Panc1 (cell line): ENCODE results near the gene GPR141.

Experiments used
- CTCF ChIP-seq: fragments of 450-650 bp; IDR thresholded peaks from 2 replicates; pipeline ENCODE4 v1.5.1; 2017; ENCODE audit warnings: mild to moderate bottlenecking
- POLR2AphosphoS5 ChIP-seq: IDR thresholded peaks from 2 replicates; pipeline ENCODE4 v1.6.1; 2012; ENCODE audit warnings: mild to moderate bottlenecking, low read depth, low read length, moderate library complexity
- REST ChIP-seq, 2 experiments: IDR thresholded peaks; 2 replicates each; pipeline ENCODE4 v1.6.1; 2011 to 2012; ENCODE audit warnings: low read depth in 2 of 2, control low read depth in 1 of 2, low read length in 1 of 2, mild to moderate bottlenecking in 1 of 2, moderate library complexity in 1 of 2; ENCODE audit not compliant: insufficient read depth in 1 of 2
- SIN3A ChIP-seq: IDR thresholded peaks from 2 replicates; pipeline ENCODE4 v1.6.1; 2012; ENCODE audit warnings: low read depth, mild to moderate bottlenecking, low read length, moderate library complexity, borderline replicate concordance; ENCODE audit not compliant: insufficient read depth

GRCh38 chr7:37656913-37657530 lies 26.5 kb upstream of the GPR141 start:
- TF ChIP-seq CTCF, result no peak
- TF ChIP-seq SIN3A, result no peak
- no peak for TF ChIP-seq REST (IDR thresholded peaks at IDR 0.05; ENCODE audit: insufficient read depth in 1 of 2, low read depth in 2 of 2, low read length in 1 of 2)
- no peak for TF ChIP-seq POLR2AphosphoS5
